ENCODE results near the gene PCDH17. TPM values are rescaled to one million over a fixed set of nuclear protein-coding genes. Genes with fewer than 3 reads are reported as not detected.

Gene PCDH17
- total RNA-seq, 4 donors from 2014 or later: 4.6 to 10.8 (median 7.4) TPM

GRCh38 chr13:57601536-57601935, 30.0 kb upstream of the PCDH17 start:
- WGBS, 2 donors: 16 to 21% methylated on average over 3 of the region's 3 CpGs
- TF ChIP-seq, protein P1, sequence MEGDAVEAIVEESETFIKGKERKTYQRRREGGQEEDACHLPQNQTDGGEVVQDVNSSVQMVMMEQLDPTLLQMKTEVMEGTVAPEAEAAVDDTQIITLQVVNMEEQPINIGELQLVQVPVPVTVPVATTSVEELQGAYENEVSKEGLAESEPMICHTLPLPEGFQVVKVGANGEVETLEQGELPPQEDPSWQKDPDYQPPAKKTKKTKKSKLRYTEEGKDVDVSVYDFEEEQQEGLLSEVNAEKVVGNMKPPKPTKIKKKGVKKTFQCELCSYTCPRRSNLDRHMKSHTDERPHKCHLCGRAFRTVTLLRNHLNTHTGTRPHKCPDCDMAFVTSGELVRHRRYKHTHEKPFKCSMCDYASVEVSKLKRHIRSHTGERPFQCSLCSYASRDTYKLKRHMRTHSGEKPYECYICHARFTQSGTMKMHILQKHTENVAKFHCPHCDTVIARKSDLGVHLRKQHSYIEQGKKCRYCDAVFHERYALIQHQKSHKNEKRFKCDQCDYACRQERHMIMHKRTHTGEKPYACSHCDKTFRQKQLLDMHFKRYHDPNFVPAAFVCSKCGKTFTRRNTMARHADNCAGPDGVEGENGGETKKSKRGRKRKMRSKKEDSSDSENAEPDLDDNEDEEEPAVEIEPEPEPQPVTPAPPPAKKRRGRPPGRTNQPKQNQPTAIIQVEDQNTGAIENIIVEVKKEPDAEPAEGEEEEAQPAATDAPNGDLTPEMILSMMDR (IDR thresholded peaks at IDR 0.05): no peak
- TF ChIP-seq POLR2A (IDR thresholded peaks at IDR 0.05): no peak
- no peak for TF ChIP-seq EP300 (IDR thresholded peaks at IDR 0.05)
- Histone ChIP-seq H3K4me3 (no peak overlapping the region), H3K27ac (no peak overlapping the region), H3K9me3 (no peaks in the 10 kb centered on the region), H3K36me3 (no peaks in the 10 kb centered on the region), H3K4me1 (no peaks in the 10 kb centered on the region), H3K27me3 (no peaks in the 10 kb centered on the region)
- DNase-seq (ENCODE audit: low spot score in 2 of 2): no peak

- Histone ChIP-seq H3K36me3 (no peaks in the 10 kb centered on the region), H3K4me3 (no peak overlapping the region), H3K27me3 (no peaks in the 10 kb centered on the region), H3K27ac (no peak overlapping the region), H3K4me1 (no peaks in the 10 kb centered on the region), H3K9me3 (no peaks in the 10 kb centered on the region)
- TF ChIP-seq POLR2A (IDR thresholded peaks at IDR 0.05): no peak
- TF ChIP-seq EP300 (IDR thresholded peaks at IDR 0.05): no peak
- TF ChIP-seq, protein P1 (IDR thresholded peaks at IDR 0.05): no peak
- 43 to 46% methylated on average over 2 of the region's 2 CpGs for WGBS, 2 donors
- no peak for DNase-seq (ENCODE audit: low spot score in 2 of 2)
Measured at GRCh38 chr13:57604442-57604841, 27.1 kb upstream of the PCDH17 start.

- no peak overlapping the region for H3K4me3 ChIP-seq
- TF ChIP-seq, protein P1 (IDR thresholded peaks at IDR 0.05): no peak
- TF ChIP-seq POLR2A (IDR thresholded peaks at IDR 0.05): no peak
- no peak for TF ChIP-seq EP300 (IDR thresholded peaks at IDR 0.05)
- no peaks in the 10 kb centered on the region for H3K27me3 ChIP-seq
- DNase-seq (ENCODE audit: low spot score in 2 of 2): no peak
- H3K9me3 ChIP-seq: no peaks in the 10 kb centered on the region
- H3K4me1 ChIP-seq: no peaks in the 10 kb centered on the region
- no peaks in the 10 kb centered on the region for H3K36me3 ChIP-seq
- 69 to 75% methylated on average over 5 of the region's 5 CpGs for WGBS, 2 donors
- no peak overlapping the region for H3K27ac ChIP-seq
Measured at GRCh38 chr13:57611969-57612368, 19.6 kb upstream of the PCDH17 start.

- TF ChIP-seq EP300 (IDR thresholded peaks at IDR 0.05) (no peak), POLR2A (IDR thresholded peaks at IDR 0.05) (no peak)
- TF ChIP-seq, protein P1 (IDR thresholded peaks at IDR 0.05): no peak
- Histone ChIP-seq H3K9me3 (no peaks in the 10 kb centered on the region), H3K4me1 (no peaks in the 10 kb centered on the region), H3K27ac (no peak overlapping the region), H3K36me3 (no peaks in the 10 kb centered on the region), H3K27me3 (no peaks in the 10 kb centered on the region), H3K4me3 (no peak overlapping the region)
- no peak for DNase-seq (ENCODE audit: low spot score in 2 of 2)
- 75 to 80% methylated on average over 1 of the region's 1 CpG for WGBS, 2 donors
Measured at GRCh38 chr13:57612568-57612967, 19.0 kb upstream of the PCDH17 start.

DNA sequence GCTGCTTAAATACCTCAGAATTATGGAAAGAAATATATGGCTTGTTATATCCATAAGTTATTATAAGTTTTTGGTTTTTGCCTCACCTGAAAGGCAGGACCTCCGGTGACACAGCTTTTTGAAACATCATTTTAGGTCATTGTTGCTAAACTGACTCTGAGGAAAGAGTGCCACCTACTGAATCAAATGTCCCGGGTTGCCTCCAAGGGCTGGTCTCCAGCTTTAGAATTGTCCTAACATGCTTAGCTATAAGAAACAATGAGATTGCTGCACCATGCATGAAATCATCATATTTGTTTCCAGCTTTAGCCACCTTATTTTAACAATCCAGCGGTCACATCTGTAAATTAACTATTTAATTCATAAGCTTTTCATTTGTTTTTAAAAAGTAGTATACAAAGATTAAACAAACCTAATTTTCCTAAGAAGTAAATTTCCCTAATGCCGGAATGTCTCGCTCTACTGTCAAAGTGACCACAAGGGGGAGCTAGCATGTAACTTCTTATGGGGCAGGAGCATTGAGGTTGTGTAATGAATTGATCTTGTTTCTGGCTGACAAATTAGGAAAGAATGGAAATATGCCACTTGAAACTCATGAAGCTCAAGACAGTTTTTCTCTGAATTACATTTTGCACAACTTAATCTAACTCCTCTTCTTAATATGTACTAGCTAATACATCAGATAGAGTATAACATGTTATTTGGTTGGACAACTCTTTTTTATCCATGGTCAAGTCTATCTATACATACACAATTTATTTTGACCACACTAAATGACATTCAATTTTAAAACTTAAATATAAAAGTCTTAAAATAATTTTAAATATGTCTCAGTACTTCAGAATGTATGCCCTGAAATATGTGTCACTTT, 6.7 kb upstream of the PCDH17 start:
- no peaks in the 10 kb centered on the region for H3K9me3 ChIP-seq
- H3K27ac ChIP-seq: no peak overlapping the region
- 5 to 7% methylated on average over 5 of the region's 5 CpGs for WGBS, 2 donors
- peaks cover 0 to 19% of the 10 kb centered on the region in 2 donors for H3K27me3 ChIP-seq
- DNase-seq (ENCODE audit: low spot score in 2 of 2): peak in 1 of 2 donors; percentile 61
- H3K4me1 ChIP-seq: peaks cover 0 to 10% (median 5%) of the 10 kb centered on the region in 4 donors
- H3K4me3 ChIP-seq: no peak overlapping the region
- H3K36me3 ChIP-seq: no peaks in the 10 kb centered on the region
- TF ChIP-seq, protein P1 (IDR thresholded peaks at IDR 0.05): peak; percentile 43 to 75 (median 59)
- no peak for TF ChIP-seq EP300 (IDR thresholded peaks at IDR 0.05)
